ENCODE data around the gene MDP1.

Gene MDP1

GRCh38 chr14:24238527-24239037 is 22.7 kb upstream of the MDP1 start (continued):
- no peak for TF ChIP-seq ZNF70 (CRISPR knock-in tag; IDR thresholded peaks at IDR 0.05)

GRCh38 chr14:24238123-24238522 is 22.3 kb upstream of the MDP1 start:
- TF ChIP-seq CSRNP3 (CRISPR knock-in tag; IDR thresholded peaks at IDR 0.05) (no peak), TSHZ2 (CRISPR knock-in tag; IDR thresholded peaks at IDR 0.05) (no peak), PPARA (CRISPR knock-in tag; IDR thresholded peaks at IDR 0.05; ENCODE audit: borderline replicate concordance) (no peak), ZFP30 (CRISPR knock-in tag; IDR thresholded peaks at IDR 0.05) (no peak), BACH2 (CRISPR knock-in tag; IDR thresholded peaks at IDR 0.05; ENCODE audit: borderline replicate concordance) (no peak), ESRRG (CRISPR knock-in tag; IDR thresholded peaks at IDR 0.05) (no peak), POU6F1 (CRISPR knock-in tag; IDR thresholded peaks at IDR 0.05; ENCODE audit: borderline replicate concordance, low read depth) (no peak), CSDC2 (CRISPR knock-in tag; IDR thresholded peaks at IDR 0.05) (no peak)
- ATAC-seq = no peak

- no peak for ATAC-seq
- TF ChIP-seq OSR1 (CRISPR knock-in tag; IDR thresholded peaks at IDR 0.05) = no peak
These were observed 21.6 kb upstream of the MDP1 start for GRCh38 chr14:24237463-24237955.

- TF ChIP-seq ZNF8 (CRISPR knock-in tag; IDR thresholded peaks at IDR 0.05) (no peak), CREB5 (CRISPR knock-in tag; IDR thresholded peaks at IDR 0.05; ENCODE audit: low read depth) (no peak), BACH2 (CRISPR knock-in tag; IDR thresholded peaks at IDR 0.05; ENCODE audit: borderline replicate concordance) (no peak), ISL1 (CRISPR knock-in tag; IDR thresholded peaks at IDR 0.05) (no peak), TSHZ2 (CRISPR knock-in tag; IDR thresholded peaks at IDR 0.05) (no peak), PATZ1 (CRISPR knock-in tag; IDR thresholded peaks at IDR 0.05; ENCODE audit: borderline replicate concordance) (no peak), ZFP30 (CRISPR knock-in tag; IDR thresholded peaks at IDR 0.05) (no peak), ZNF565 (CRISPR knock-in tag; conservative IDR thresholded peaks at IDR 0.05; ENCODE audit: low read depth) (no peak), OSR1 (CRISPR knock-in tag; IDR thresholded peaks at IDR 0.05) (no peak), TOX (CRISPR knock-in tag; IDR thresholded peaks at IDR 0.05; ENCODE audit: borderline replicate concordance) (no peak), ESRRG (CRISPR knock-in tag; IDR thresholded peaks at IDR 0.05) (no peak), ZFP3 (CRISPR knock-in tag; IDR thresholded peaks at IDR 0.05) (no peak), ARNTL (CRISPR knock-in tag; IDR thresholded peaks at IDR 0.05; ENCODE audit: borderline replicate concordance, low read depth) (no peak), PPARA (CRISPR knock-in tag; IDR thresholded peaks at IDR 0.05; ENCODE audit: borderline replicate concordance) (no peak), CSRNP3 (CRISPR knock-in tag; IDR thresholded peaks at IDR 0.05) (no peak), RARB (CRISPR knock-in tag; IDR thresholded peaks at IDR 0.05) (no peak), ZNF70 (CRISPR knock-in tag; IDR thresholded peaks at IDR 0.05) (no peak)
- ATAC-seq = no peak
These were observed 21.0 kb upstream of the MDP1 start for GRCh38 chr14:24236689-24237462.

Measured in SK-N-SH treated with all-trans-retinoic acid at 6 μM for 48 hours (cell line).